Urinary bladder (tissue), 4 donors: ENCODE results near the gene ZNF25. TPM values are rescaled to one million over a fixed set of nuclear protein-coding genes. Genes with fewer than 3 reads are reported as not detected.
A peak's percentile ranks its signal among the peaks of the same experiment; 100 is the strongest.
"Not testable (repeated sequence)": the region's sequence is repeated elsewhere in the genome, so short reads cannot be mapped to it uniquely, and the experiment has no call there.

Source experiments
- DNase-seq: peaks from one replicate; pipeline ENCODE4 v3.0.0-alpha.2; 2015; ENCODE audit errors: extremely low spot score
- H3K27ac ChIP-seq: one replicate; pipeline ENCODE4 v1.5.1; 2013; ENCODE audit warnings: low read depth, mild to moderate bottlenecking, moderate library complexity
- H3K36me3 ChIP-seq: one replicate; pipeline ENCODE4 v1.6.1; 2013; ENCODE audit warnings: mild to moderate bottlenecking, moderate library complexity; ENCODE audit not compliant: insufficient read depth
- H3K4me1 ChIP-seq: one replicate; pipeline ENCODE4 v1.6.1; 2013; ENCODE audit warnings: mild to moderate bottlenecking, moderate library complexity; ENCODE audit not compliant: insufficient read depth
- H3K4me3 ChIP-seq: one replicate; pipeline ENCODE4 v1.5.1; 2013; ENCODE audit warnings: low read depth, low read length
- WGBS: extraction: QIAGEN DNeasy Blood & Tissue Kit; methylation state at CpG from one replicate; pipeline ENCODE4 v1.1.7; 2013; 5-methylcytosine and 5-hydroxymethylcytosine counted together
- polyA plus RNA-seq: library from polyadenylated mRNA; stranded (reverse); fragments of 200-250 nt; gene quantifications from one replicate; pipeline ENCODE4 v1.2.3, GENCODE V29; 2013
- total RNA-seq: library from RNA; depleted of rRNA; stranded (reverse); fragments of >200 nt; gene quantifications from one replicate; pipeline ENCODE4 v1.2.3, GENCODE V29; 2014
- donor health status: healthy with polysubstance abuse.
- donor health status: healthy.

ZNF25 gene
- total and polyA plus RNA-seq, 2 donors, result 14.3 to 29.0 TPM

DNA sequence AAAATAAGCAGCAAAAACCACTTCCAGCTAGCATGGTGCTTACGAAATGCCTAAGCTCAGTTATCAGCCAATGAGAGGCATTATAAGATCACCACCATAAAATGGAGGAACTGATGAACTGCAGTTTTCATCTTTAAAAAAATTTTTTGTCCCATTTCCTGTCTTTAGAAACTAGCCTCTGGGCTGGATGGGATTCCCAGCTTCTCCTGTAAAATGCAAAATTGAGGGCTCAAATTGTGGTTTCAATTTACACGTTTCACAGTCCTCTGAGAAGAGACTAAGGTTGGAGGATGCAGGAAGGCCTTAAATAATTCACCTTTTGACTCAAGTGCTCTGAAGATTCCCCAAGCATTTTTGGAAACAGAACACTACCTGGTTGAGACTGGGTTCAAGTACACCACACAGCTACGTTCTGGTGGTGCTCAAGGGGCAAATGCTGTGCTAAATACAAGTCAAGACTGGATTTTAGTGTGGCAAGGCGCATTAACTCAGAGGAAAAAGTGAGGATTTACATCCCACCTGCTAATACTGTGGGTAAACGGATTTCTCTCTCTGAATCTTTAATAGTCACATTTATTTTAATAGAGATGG is 951 bp downstream of the ZNF25 start:
- Histone ChIP-seq H3K4me1 (no peaks in the 10 kb centered on the region), H3K4me3 (peak overlapping the region; percentile 96), H3K27ac (peak overlapping the region; percentile 97), H3K36me3 (no peaks in the 10 kb centered on the region)
- DNase-seq, result peak; percentile 10
- WGBS, result 26% methylated on average over 5 of the region's 5 CpGs

DNA sequence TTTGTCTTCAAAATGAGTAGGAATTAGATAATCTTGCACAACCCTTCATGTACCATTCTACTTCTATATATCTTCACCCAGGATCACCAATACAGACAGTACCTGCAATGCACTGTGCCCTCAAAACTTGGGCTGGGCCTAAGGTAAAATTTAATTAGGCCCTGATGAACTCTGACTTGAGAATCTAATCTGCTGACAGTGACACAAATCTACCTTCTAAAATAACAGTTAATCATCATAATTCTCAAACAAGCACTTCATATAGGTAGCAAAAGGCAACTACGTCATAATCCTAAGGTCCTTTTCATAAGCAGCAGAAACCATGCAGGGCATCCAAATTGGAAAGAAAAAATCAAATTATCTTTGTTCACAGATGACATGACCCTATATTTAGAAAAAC is 4.1 kb downstream of the ZNF25 start:
- DNase-seq, result no peak
- no peak overlapping the region for H3K4me3 ChIP-seq
- H3K36me3 ChIP-seq, result peaks cover 2% of the 10 kb centered on the region
- H3K4me1 ChIP-seq, result no peaks in the 10 kb centered on the region
- 99% methylated on average over 1 of the region's 1 CpG for WGBS
- H3K27ac ChIP-seq, result no peak overlapping the region

DNA sequence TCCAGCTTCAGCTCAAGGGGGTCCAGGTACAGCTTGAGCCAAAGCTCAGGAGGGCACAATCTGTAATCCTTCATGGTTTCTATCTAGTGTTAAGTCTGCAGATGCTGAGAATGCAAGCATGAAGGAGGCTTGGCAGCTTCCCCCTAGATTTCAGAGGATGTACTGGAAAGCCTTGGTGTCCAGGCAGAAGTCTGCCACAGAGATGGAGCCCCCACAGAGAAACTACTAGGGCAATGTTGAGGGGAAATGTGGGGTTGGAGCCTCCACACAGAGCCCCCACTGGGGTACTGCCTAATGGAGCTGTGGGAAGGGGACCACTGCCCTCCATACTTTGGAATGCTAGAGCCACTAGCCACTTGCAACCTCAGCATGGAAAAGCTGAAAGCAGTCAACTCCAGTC is 11.4 kb downstream of the ZNF25 start:
- Histone ChIP-seq H3K36me3 (peaks cover 2% of the 10 kb centered on the region), H3K4me1 (no peaks in the 10 kb centered on the region), H3K27ac (no peak overlapping the region), H3K4me3 (no peak overlapping the region)
- DNase-seq, result no peak

DNA sequence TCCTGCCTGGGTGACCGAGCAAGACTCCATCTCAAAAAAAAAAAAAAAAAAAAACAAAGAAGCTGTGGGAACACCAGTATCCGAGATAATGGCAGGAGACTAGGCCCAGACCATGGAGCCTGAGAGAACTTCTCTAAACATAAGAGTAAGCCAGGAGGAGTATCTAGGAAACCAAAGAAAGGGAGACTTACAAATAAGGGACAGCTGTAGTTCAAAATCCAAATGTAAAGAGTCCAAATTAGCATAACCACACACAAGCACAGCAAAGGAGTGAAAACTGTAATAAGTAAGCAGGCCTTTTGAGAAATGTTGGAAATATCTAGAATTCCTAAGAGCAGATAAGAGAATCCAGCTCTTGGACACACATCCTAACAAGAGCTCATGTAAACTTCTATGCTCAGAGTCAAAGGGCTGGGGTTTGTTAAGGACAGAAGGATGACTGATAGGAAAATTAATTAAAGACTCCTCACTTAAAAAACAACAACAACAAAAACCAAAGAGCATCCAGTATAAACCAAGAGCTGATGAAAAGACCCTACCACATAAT is 15.8 kb downstream of the ZNF25 start:
- WGBS, result 79% methylated on average over 2 of the region's 2 CpGs
- Histone ChIP-seq H3K36me3 (no peaks in the 10 kb centered on the region), H3K27ac (no peak overlapping the region), H3K4me3 (no peak overlapping the region), H3K4me1 (no peaks in the 10 kb centered on the region)
- DNase-seq, result no peak

DNA sequence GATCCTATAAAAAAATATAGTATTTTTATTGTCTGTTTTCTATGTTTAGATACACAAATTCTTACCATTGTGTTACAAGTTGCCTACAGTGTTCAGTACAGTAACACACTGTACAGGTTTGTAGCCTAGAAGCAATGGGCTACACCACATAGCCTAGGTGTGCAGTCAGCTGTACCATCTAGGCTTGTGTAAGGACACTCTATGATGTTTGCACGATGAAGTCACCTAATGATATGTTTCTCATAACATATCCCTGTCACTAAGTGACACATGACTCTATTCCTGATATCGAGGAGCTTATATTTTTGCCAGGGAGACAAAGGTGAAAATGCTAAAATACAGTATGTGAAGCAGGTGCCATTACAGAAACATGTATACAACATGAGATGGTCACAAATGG is 18.6 kb downstream of the ZNF25 start:
- Histone ChIP-seq H3K36me3 (peaks cover 9% of the 10 kb centered on the region), H3K27ac (no peak overlapping the region), H3K4me1 (no peaks in the 10 kb centered on the region), H3K4me3 (no peak overlapping the region)
- 94% methylated on average over 2 of the region's 2 CpGs for WGBS
- no peak for DNase-seq

DNA sequence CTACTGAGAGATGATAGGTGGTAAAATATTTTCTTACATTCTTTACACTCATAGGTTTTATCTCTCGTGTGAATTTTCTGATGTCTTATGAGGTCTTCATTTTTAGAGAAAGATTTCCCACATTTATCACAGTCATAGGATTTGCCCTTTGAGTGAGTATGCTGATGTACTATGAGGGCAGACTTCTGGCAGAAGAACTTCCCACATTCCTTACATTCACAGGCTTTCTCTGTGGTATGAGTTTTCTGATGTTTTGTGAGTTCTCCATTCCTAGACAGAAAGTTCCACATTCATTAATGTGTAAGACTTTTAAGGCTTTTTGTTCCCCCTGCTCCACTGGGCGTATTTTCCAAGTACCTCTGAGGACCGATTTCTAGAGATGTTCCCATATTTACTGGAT is 23.5 kb downstream of the ZNF25 start:
- 96% methylated on average over 3 of the region's 3 CpGs for WGBS
- H3K4me3 ChIP-seq, result no peak overlapping the region

DNA sequence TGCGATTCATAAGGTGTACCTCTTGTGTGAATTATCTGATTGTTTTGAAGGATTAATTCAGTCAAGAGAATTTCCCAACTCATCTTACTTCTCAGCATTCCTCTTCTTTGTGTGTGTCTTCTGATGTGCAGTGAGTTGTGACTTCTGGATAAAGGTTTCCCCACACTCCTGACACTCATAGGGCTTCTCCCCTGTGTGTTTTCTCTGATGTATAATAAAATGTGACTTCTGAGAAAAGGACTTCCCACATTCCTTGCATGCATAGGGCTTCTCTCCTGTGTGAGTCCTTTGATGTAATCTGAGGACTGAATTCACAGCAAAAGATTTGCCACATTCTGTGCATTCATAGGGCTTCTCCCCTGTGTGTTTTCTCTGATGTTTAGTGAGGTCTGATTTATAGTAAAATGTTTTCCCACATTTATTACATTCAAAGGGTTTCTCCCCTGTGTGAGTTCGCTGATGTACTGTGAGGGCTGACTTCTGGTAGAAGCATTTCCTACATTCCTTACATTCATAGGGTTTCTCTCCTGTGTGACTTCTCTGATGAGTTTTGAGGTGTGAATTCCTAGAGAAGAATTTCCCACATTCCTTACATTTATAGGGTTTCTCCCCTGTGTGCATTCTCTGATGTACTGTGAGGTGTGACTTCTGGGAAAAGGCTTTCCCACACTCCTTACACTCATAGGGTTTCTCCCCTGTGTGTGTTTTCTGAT is 24.2 kb downstream of the ZNF25 start:
- no peaks in the 10 kb centered on the region for H3K4me1 ChIP-seq
- no peak overlapping the region for H3K27ac ChIP-seq
- H3K36me3 ChIP-seq, result peaks cover 12% of the 10 kb centered on the region
- H3K4me3 ChIP-seq, result no peak overlapping the region
- DNase-seq, result no peak
- 93% methylated on average over 2 of the region's 2 CpGs for WGBS

More for the DNA sequence above, 23.5 kb downstream of the ZNF25 start:
- no peak overlapping the region for H3K27ac ChIP-seq
- H3K4me1 ChIP-seq, result no peaks in the 10 kb centered on the region
- DNase-seq, result no peak
- H3K36me3 ChIP-seq, result peaks cover 12% of the 10 kb centered on the region

DNA sequence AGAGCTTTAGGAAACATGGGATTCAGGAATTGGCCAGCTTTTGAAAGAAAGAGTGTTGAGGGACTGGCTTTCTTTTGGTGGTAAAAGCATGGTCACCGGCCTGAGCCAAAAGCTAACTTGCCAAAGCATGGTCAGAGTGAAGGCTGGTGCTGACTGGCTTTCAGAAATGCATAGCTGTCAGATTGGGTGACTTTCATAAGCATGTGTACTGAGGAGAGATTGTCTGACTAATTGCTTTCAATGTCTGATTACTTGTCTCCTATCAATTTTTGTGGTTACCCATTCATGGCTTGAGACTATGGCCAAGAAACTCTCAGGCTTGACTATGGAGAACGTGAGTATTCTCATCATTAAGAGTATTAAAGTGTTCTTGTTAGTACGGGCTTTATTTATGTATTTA is 28.2 kb downstream of the ZNF25 start:
- 81% methylated on average over 3 of the region's 3 CpGs for WGBS
- no peak overlapping the region for H3K27ac ChIP-seq
- H3K4me3 ChIP-seq, result no peak overlapping the region
- H3K4me1 ChIP-seq, result no peaks in the 10 kb centered on the region
- H3K36me3 ChIP-seq, result peaks cover 6% of the 10 kb centered on the region
- no peak for DNase-seq

DNA sequence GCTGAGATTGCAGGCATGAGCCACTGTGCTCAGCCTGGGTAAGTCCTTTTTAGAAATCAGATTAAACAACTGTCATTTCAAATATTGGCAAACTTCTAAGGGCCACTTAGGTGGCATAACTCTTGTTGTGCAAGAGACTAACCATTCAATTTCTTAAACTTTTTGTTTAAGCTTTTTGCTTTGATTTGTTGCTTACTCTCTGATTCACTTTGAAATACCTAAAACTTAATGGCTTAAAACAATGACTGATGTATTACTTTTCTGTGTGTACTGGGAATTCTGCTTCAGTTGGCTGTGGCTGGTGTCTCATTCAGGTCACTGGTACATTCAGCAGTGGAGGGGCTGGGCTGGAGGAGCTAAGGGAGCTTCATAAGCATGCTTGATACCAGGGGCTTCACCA is 28.9 kb downstream of the ZNF25 start:
- Histone ChIP-seq H3K27ac (no peak overlapping the region), H3K36me3 (peaks cover 2% of the 10 kb centered on the region), H3K4me3 (no peak overlapping the region), H3K4me1 (no peaks in the 10 kb centered on the region)
- no peak for DNase-seq

DNA sequence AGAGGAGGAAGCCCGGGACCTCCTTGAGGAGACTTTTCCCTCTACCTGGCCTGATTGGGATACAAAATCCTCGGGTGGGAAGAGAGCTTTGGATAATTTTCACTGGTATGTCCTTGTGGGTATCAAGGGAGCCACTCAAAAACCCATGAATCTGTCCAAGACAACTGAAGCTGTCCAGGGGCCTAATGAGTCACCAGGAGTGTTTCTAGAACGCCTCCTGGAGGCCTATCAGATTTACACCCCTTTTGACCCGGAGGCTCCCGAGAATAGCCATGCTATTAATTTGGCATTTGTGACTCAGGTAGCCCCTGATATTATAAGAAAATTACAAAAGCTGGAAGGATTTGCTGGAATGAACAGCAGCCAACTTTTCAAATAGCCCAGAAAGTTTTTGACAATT is 38.6 kb downstream of the ZNF25 start:
- H3K36me3 ChIP-seq, result no peaks in the 10 kb centered on the region
- no peak for DNase-seq
- no peaks in the 10 kb centered on the region for H3K4me1 ChIP-seq
- H3K27ac ChIP-seq, result no peak overlapping the region
- WGBS, result 69% methylated on average over 5 of the region's 5 CpGs
- H3K4me3 ChIP-seq, result no peak overlapping the region

DNA sequence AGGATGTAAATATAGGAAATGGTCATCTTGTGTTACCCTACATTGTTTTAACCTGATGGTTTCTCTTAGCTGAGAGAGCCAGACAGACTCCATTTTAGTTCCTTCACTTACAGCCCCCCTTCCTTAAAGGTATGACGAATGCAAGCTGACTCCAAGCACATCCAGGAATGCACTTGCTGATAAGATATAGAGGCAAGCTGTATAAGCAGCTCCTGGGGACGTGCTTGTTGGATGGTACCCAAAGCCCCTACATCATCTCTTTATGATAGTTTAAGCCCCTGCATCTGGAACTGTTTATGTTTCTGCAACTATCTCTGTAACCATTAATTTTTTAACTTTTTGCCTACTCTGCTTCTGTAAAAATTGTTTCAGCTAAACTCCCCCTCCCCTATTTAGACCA is 41.7 kb downstream of the ZNF25 start:
- WGBS, result 20% methylated on average over 2 of the region's 2 CpGs
- no peak for DNase-seq

DNA sequence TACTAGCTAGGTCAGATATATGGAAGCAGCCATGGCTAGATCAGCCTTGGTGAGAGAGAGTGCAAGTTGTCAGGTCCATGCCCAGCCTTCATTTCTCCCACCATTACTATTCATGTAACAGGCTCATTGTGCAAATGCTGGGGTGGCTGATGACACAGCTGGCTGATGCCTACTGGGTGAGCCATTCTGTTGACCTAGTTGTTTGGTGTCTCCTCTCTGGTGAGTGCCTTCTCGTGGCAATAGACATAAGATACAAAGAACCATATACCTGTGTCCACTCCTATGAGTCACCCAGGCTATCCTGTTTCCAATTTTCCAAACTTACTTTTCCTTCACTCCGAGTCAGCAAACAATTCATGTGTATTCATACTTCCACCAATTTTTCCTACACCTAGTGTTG is 46.0 kb downstream of the ZNF25 start:
- no peak for DNase-seq
- H3K36me3 ChIP-seq, result no peaks in the 10 kb centered on the region
- no peaks in the 10 kb centered on the region for H3K4me1 ChIP-seq
- no peak overlapping the region for H3K27ac ChIP-seq
- 51% methylated on average over 2 of the region's 2 CpGs for WGBS
- no peak overlapping the region for H3K4me3 ChIP-seq

More for the DNA sequence above, 41.7 kb downstream of the ZNF25 start:
- Histone ChIP-seq H3K36me3 (no peaks in the 10 kb centered on the region), H3K4me1 (no peaks in the 10 kb centered on the region), H3K27ac (no peak overlapping the region), H3K4me3 (no peak overlapping the region)

DNA sequence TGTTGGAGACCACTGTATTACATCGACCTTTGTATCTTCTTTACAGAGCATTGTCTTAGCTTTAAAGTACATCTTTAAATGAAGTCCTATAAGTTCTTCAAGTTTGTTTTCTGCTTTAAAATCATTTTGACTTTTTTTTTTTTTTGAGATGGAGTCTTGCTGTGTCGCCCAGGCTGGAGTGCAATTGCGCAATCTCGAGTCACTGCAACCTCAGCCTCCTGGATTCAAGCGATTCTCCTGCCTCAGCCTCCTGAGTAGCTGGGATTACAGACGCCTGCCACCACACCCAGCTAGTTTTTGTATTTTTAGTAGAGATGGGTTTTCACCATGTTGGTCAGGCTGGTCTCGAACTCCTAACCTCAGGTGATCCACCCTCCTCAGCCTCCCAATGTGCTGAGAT is 68.3 kb downstream of the ZNF25 start:
- H3K4me1 ChIP-seq, H3K36me3 ChIP-seq, H3K27ac ChIP-seq, H3K4me3 ChIP-seq, DNase-seq: not testable (repeated sequence)
- WGBS, result 79% methylated on average over 7 of the region's 7 CpGs

DNA sequence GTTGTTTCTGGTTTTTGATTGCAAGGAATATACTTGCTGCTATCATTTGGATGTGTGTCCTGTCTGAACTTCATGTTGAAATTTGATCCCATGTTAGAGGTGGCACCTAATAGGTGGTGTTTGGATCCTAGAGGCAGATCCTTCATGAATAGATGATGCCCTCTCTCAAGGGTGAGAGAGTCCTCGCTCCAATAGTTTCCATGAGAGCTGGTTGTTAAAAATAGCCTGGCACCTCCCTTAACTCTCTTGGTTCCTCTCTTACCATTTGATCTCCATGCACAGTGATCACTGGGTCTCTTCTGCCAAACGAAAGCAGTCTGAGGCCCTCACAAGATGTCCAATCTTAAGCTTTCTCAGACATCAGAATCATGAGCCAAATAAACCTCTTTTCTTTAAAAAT is 70.1 kb downstream of the ZNF25 start:
- Histone ChIP-seq H3K27ac (no peak overlapping the region), H3K4me1 (no peaks in the 10 kb centered on the region), H3K36me3 (no peaks in the 10 kb centered on the region), H3K4me3 (no peak overlapping the region)
- no peak for DNase-seq
- 41% methylated on average over 2 of the region's 2 CpGs for WGBS
